NCI-H1092 treated with DMSO at 0.1 percent for 48 hours (cell line): ENCODE measurements around the gene EAF1.
"Not testable (repeated sequence)": the region's sequence is repeated elsewhere in the genome, so short reads cannot be mapped to it uniquely, and the experiment has no call there.

Experiments
- DNase-seq: peaks from one replicate; lab custom pipeline; 2025; lab: John Stamatoyannopoulos, UW

EAF1 gene

DNA sequence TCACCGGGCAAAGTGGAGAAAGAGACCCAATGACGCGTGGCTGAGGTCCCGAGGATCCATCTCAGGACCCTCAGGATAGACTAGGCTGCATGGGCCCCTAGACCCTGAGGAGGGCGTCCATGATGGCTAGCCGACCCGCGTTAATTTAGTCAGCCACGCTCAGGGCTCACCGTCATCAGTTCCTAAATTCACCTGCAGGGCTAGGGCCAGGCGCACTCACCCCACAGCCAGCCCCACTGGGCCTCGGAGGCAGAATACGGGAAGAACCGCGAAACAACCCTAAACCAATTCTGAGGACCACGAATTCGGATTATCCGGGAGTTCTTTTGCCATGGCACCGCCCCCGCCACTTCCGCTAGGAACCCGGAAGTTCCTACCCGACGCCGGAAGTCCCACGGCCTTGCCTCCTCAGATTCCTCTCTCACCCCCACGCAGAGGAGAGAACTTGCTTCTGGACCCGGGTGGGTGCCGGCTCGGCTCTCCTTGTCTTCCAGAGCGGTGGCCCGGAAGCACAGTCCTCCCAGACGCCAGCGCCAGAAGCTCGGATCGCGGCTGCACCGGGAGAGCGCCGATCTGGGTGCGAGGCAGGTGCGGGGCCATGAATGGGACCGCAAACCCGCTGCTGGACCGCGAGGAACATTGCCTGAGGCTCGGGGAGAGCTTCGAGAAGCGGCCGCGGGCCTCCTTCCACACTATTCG, at the start of gene EAF1, which contains the start of gene METTL6:
EAF1 (plus strand) TSS at position 417 of the 699 bp plus-strand sequence; CDS start at position 599, 182 bp downstream.
METTL6 (minus strand) TSS at position 363 of the 699 bp plus-strand sequence. CDS start 1,033 bp downstream, outside the sequence.
- DNase-seq = peak; percentile 68

- DNase-seq = peak; percentile 91
These were observed 49.2 kb upstream of the EAF1 start for GRCh38 chr3:15377961-15378791.

DNA sequence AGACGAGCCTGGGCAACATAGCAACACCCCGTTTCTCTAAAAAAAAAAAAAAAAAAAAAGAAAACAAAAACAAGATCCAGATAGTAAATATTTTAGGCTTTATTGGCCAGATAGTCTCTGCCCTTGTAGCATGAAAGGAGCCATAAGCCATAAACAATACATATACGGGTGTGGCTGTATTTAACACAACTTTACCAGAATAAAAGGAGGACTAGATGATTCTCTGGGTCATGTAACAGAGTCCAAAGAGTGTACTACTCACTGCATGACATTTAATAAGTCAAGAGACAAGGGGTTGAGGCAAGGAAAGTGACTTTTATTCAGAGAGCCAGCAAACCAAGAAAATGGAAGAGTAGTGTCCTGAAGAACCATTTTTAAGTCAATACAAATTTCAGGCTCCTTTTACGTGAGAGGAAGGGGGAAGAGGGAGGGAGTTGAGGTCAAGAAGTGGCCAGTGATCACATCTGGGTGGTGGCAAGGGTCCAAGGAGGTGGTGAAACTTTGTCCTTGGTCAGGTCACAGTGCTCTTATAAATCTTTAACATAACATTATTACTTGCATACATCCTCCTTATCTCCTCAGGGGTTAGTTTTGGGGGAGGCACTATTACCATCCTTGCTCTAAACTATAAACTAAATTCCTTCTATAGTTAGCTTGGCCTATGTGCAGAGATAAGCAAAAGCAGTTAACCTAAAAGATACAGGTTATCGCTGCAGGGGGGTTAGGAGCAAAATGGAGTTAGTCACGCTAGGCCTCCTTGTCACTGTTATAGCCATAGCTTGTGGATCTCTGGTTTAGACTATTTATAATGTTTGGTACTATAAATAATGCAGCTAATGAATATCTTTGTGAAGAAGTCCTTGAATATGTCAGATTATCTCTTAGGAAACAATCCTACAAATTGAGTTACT, 46.2 kb upstream of the EAF1 start:
- no peak for DNase-seq

DNA sequence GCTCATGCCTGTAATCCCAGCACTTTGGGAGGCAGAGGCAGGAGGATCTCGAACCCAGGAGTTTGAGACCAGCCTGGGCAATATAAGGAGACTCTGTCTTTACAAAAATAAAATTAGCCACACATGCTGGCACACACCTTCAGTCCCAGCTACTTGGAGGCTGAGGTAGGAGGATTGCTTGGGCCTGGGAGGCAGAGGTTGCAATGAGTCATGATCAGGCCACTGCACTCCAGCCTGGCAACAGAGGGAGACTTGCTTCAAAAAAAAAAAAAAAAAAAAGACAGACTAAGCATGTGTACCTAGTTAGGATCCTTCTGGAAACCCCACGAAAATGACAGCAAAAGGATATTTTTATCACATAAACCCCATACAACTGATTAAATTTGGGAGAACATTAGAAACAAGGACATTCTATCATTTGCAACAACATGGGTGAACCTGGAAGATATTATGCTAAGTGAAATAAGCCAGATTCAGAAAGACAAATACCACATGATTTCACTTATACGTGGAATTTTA, 44.9 kb upstream of the EAF1 start:
- DNase-seq = no peak

DNA sequence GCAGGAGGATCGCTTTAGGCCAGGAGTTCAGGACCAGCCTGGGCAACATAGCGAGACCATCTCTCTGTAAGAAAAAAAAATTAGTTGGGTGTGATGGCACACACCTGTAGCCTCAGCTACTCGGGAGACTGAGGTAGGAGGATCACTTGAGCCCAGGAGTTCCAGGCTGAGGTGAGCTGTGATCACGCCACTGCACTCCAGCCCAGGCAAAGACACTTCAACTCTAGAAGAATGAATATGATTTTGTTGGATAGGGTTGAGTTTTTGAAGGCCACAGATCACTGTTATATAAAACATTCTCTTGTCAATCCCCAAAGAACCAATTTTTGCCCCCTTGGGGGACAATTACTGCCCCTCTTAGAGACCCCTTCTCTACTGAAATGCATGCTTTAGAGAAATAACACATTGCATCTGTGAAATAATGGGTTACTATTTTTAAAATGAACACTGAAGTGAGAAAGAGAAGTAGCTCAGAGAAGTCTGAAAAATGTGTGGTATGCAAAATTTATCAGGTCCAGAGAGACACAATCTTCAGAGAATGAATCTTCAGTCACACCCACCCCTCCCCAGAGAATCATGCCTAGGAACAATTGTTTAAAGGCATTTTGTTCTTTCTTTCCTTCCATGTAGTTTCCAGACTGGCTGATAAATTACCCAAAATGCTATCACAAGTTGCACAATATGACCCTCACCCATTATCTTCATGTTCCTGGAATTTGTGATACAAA, 42.7 kb upstream of the EAF1 start:
- DNase-seq = no peak

DNA sequence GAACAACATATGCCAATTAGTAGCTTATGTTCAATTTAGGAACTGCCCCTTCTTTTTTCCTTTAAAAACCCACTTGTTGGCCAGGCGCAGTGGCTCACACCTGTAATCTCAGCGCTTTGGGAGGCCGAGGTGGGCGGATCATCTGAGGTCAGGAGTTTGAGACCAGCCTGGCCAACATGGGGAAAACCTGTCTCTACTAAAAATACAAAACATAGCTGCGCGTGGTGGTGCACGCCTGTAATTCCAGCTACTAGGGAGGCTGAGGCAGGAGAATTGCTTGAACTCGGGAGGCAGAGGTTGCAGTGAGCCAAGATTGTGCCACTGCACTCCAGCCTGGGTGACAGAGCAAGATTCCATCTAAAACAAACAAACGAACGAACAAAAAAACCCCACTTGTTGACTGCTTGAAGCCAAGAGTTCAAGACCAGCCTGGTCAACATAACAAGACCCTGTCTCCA, 42.1 kb upstream of the EAF1 start:
- DNase-seq = not testable (repeated sequence)

DNA sequence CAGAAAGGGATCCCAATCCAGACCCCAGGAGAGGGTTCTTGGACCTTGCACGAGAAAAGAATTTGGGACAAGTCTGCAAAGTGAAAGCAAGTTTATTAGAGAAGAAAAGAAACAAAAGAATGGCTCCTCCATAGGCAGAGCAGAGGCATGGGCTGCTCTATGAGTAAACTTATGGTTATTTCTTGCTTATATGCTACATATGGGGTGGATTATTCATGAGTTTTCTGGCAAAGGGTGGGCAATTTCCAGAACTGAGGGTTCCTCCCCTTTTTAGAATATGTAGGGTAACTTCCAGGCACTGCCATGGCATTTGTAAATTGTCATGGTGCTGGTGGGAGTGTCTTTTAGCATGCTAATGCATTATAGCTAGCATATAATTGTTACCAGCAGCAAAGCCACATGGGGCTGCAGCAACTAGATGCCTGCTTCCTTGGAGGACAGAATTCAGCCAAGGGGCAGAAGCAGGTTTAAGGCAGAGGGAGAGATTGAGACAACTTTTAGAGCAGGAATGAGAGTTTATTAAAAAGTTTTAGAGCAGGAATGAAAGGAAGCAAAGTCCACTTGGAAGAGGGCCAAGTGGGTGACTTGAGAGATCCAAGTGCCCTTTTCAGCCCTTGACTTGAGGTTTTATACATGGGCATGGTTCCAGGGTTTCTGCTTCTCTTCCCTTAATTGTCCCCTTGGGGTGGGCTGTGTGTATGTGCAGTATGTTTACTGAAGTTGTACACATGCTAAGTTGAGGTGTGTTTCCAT, 41.3 kb upstream of the EAF1 start:
- no peak for DNase-seq

- DNase-seq = not testable (repeated sequence)
These were observed 40.8 kb upstream of the EAF1 start for GRCh38 chr3:15386654-15386955.

DNA sequence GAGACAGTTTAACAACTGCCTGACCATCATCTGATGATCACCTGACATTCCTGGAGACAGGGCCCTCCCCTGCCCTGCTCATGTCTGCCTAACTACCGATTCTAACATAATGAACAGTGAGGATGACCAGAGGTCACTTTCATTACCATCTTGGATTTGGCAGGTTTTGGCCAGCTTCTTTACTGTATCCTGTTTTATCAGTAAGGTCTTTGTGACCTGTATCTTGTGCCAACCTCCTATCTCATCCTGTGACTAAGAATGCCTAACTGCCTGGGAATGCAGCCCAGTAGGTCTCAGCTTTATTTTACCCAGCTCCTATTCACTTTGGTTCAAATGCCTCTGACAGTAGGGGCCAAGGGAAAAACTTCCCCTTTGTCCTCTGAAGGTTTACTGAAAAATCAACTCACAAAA, 40.2 kb upstream of the EAF1 start:
- DNase-seq = no peak

DNA sequence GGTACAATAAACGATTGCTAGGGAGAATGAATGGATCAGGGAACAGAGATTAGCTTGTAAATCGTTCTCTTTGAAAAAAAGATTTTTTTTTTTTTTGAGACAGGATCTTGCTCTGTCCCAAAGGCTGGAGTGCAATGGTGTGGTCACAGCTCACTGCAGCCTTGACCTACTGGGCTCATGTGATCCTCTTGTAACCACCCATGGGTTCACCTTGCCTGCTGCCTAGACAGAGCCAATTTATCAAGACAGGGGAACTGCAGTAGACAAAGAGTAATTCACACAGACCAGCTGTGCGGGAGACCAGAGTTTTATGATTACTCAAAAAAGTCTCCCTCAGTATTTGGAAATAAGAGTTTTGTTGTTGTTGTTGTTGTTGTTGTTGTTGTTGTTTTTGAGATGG, 39.7 kb upstream of the EAF1 start:
- no peak for DNase-seq

- not testable (repeated sequence) for DNase-seq
These were observed 39.1 kb upstream of the EAF1 start for GRCh38 chr3:15388335-15388734.

- no peak for DNase-seq
These were observed 36.9 kb upstream of the EAF1 start for GRCh38 chr3:15390460-15390859.

- DNase-seq = no peak
These were observed 36.4 kb upstream of the EAF1 start for GRCh38 chr3:15391007-15391406.

DNA sequence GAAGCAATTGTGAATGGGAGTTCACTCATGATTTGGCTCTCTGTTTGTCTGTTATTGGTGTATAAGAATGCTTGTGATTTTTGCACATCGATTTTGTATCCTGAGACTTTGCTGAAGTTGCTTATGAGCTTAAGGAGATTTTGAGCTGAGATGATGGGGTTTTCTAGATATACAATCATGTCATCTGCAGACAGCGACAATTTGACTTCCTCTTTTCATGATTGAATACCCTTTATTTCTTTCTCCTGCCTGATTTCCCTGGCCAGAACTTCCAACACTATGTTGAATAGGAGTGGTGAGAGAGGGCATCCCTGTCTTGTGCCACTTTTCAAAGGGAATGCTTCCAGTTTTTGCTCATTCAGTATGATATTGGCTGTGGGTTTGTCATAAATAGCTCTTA, 34.1 kb upstream of the EAF1 start:
- DNase-seq = not testable (repeated sequence)

GRCh38 chr3:15398731-15399133, 28.7 kb upstream of the EAF1 start:
- DNase-seq = not testable (repeated sequence)

DNA sequence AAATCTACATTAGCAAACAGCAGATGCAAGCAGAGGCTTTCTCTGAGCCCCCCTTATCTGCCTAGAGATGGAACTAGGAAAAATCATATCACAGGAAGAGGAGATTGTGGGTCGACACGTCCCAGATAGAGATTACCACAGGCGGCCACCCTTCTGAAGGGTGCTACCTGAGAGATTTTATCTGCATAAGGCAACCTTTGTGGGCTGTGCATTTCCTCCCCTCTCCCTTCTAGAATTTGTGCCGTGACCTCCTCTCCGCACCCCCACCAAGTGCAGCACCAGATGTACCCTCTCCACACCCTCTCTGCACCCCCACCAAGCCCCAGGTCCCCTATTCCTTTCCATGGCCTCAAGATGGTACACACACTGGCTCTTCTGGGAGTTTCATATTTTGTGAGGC, 27.4 kb upstream of the EAF1 start:
- DNase-seq = no peak

- DNase-seq = no peak
These were observed 25.5 kb upstream of the EAF1 start for GRCh38 chr3:15401936-15402335.

DNA sequence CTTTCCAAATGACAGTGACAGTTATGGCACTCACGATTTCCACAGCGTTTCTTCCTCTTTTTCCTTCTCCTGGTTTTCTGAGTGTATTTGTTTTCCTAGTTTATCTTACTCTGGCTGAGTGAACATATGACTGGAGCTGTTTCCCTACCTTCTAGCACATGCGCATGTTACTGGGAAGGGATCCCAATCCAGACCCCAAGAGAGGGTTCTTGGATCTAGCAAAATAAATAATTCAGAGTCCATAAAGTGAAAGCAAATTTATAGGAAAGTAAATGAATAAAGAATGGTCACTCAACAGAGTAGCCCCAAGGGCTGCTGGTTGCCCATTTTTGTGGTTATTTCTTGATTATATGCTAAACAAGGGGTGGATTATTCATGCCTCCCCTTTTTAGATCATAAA, 23.9 kb upstream of the EAF1 start:
- no peak for DNase-seq

DNA sequence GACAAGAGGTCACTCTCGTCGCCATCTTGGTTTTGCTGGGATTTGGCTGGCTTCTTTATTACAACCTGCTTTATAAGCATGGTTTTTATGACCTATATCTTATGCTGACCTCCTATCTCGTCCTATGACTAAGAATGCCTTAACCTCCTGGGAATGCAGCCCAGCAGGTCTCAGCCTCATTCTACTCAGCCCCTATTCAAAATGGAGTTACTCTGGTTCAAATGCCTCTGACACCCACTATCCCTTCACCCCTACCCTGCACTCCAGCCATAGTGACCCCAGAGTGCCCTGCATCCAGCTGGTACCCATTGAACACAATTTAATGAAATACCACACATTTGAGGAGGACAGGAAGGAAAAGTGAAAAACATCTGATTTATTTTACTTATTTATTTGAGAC, 23.4 kb upstream of the EAF1 start:
- DNase-seq = no peak

- no peak for DNase-seq
These were observed 22.6 kb upstream of the EAF1 start for GRCh38 chr3:15404767-15405166.
